Calu3 (cell line): ENCODE results near the gene PAH. TPM values are rescaled to one million over a fixed set of nuclear protein-coding genes. Genes with fewer than 3 reads are reported as not detected.

Experiments
- BruUV-seq: library from RNA; stranded (reverse); fragments of 400-500 nt; replicated peaks from 2 replicates; lab custom pipeline; 2021; lab: Mats Ljungman, UMichigan
- CTCF ChIA-PET: fragments of 300-600 bp; sonication (Branson Sonifier 250); formaldehyde crosslinking; loops from one replicate; lab custom pipeline; 2022; ENCODE audit warnings: antibody characterized with exemption; lab: Charles Lee
- DNase-seq: peaks from one replicate; pipeline ENCODE4 v3.0.0; 2022
- H3K27ac Mint-ChIP-seq: one replicate; pipeline ENCODE4 v1.8.0; 2022; ENCODE audit warnings: mixed read lengths; ENCODE audit not compliant: unreplicated experiment
- H3K27me3 Mint-ChIP-seq: one replicate; pipeline ENCODE4 v1.8.0; 2022; ENCODE audit warnings: mixed read lengths; ENCODE audit not compliant: unreplicated experiment
- H3K36me3 Mint-ChIP-seq: one replicate; pipeline ENCODE4 v1.8.0; 2022; ENCODE audit warnings: mild to moderate bottlenecking, moderate library complexity, mixed read lengths; ENCODE audit not compliant: insufficient read depth, unreplicated experiment
- H3K4me1 Mint-ChIP-seq: one replicate; pipeline ENCODE4 v1.8.0; 2022; ENCODE audit warnings: mild to moderate bottlenecking, low read depth, mixed read lengths; ENCODE audit not compliant: unreplicated experiment
- H3K4me3 Mint-ChIP-seq: one replicate; pipeline ENCODE4 v1.8.0; 2022; ENCODE audit warnings: mild to moderate bottlenecking, low read depth, moderate library complexity, mixed read lengths; ENCODE audit not compliant: unreplicated experiment
- H3K9me3 Mint-ChIP-seq: one replicate; pipeline ENCODE4 v1.8.0; 2022; ENCODE audit warnings: low read depth, mixed read lengths; ENCODE audit not compliant: unreplicated experiment
- intact Hi-C: fragments of 100-400 bp; cut with micrococcal nuclease; formaldehyde crosslinking; loops from one replicate; pipeline ENCODE4 v1.10.0; 2022; ENCODE audit not compliant: unreplicated experiment
- total RNA-seq: library from RNA; stranded (reverse); gene quantifications from 2 replicates; pipeline ENCODE4 v1.2.3, GENCODE V29; 2022
- TF ChIP-seq, protein P1 (sequence below): fragments of 200-600 bp; IDR thresholded peaks from one replicate; pipeline ENCODE4 v1.8.0; 2022; ENCODE audit warnings: antibody characterized with exemption; ENCODE audit not compliant: unreplicated experiment

Gene PAH
- total RNA-seq, 1 experiment from 2014 or later: 31.4 TPM

DNA sequence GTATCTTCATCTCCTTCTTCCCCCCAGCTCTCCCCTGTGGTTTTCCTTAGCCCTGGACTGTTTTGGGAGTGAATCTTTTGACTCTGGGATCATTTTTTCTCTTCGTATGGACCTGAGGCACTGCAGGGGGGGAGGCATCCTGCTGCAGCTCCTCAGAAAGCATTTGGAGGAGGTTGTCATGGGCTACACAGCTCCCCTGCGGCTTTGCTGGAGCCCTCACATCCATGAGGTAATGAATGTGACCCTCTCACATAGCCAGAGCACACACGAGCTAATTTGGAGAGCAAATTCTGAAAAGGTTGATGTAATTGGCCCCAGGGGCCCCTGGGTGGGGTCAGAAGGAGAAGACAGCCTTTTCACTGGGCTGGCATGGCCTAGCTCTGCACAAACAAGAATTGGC lies 110.9 kb downstream of the PAH start:
- CTCF ChIA-PET: interaction anchor here (0.6 to 1.1 kb wide), 2 partner anchors 10 to 187 kb away, joined by 3 to 5 read pairs; no protein-coding TSS in a partner anchor
- Mint-ChIP-seq H3K27ac (no peak overlapping the region), H3K36me3 (no peaks in the 10 kb centered on the region), H3K9me3 (no peaks in the 10 kb centered on the region), H3K4me1 (no peaks in the 10 kb centered on the region), H3K4me3 (no peak overlapping the region), H3K27me3 (no peaks in the 10 kb centered on the region)
- TF ChIP-seq, protein P1, sequence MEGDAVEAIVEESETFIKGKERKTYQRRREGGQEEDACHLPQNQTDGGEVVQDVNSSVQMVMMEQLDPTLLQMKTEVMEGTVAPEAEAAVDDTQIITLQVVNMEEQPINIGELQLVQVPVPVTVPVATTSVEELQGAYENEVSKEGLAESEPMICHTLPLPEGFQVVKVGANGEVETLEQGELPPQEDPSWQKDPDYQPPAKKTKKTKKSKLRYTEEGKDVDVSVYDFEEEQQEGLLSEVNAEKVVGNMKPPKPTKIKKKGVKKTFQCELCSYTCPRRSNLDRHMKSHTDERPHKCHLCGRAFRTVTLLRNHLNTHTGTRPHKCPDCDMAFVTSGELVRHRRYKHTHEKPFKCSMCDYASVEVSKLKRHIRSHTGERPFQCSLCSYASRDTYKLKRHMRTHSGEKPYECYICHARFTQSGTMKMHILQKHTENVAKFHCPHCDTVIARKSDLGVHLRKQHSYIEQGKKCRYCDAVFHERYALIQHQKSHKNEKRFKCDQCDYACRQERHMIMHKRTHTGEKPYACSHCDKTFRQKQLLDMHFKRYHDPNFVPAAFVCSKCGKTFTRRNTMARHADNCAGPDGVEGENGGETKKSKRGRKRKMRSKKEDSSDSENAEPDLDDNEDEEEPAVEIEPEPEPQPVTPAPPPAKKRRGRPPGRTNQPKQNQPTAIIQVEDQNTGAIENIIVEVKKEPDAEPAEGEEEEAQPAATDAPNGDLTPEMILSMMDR: no peak
- DNase-seq: no peak
- BruUV-seq: no TSS peak
- intact Hi-C loops: no loop called here

DNA sequence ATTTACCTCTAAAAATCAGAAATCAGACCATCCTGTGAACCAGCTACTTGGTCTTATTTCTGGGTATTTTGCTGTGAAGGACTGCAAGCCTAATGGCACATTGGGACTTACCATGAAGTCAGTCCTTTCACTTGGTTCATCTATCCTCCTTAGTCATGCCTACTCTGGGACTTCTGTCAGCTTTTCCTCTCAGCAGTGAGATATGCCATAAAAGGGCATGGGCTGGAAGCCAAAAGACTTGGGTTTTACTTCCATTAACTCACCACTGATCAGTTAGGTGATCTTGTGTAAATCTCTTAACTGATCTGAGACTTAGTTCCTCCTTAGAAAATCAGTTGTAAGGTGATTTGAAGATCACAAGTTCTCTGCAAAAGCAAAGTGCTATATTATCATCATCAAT lies 116.5 kb downstream of the PAH start:
- TF ChIP-seq, protein P1: no peak
- no peaks in the 10 kb centered on the region for H3K9me3 Mint-ChIP-seq
- intact Hi-C loops: no loop called here
- H3K36me3 Mint-ChIP-seq: no peaks in the 10 kb centered on the region
- no peak overlapping the region for H3K4me3 Mint-ChIP-seq
- peak; percentile 15 for DNase-seq
- H3K27ac Mint-ChIP-seq: no peak overlapping the region
- BruUV-seq: no TSS peak
- CTCF ChIA-PET: no interaction called here
- no peaks in the 10 kb centered on the region for H3K27me3 Mint-ChIP-seq
- no peaks in the 10 kb centered on the region for H3K4me1 Mint-ChIP-seq

DNA sequence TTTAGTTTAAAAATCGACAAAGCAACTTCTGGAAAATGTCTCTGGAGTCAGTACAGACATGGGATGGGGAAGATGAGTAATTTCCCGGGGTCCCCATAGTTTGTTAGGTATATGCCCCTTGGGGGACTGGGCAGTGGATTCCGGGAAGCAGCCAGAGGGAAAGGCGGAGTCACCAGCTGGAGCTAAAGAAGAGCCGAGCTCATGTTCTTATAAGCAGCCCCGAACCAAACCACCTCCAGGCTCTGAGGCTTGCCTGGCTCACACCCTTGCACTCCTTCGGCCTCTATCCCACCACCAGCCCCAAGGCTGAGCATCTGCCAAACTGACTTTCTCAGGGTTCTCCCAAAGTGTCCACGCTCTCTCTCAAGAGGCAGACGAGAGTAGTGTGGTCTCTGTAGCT lies 117.8 kb downstream of the PAH start:
- H3K4me3 Mint-ChIP-seq: no peak overlapping the region
- intact Hi-C loops: no loop called here
- H3K27me3 Mint-ChIP-seq: peaks cover 11% of the 10 kb centered on the region
- no TSS peak for BruUV-seq
- no peaks in the 10 kb centered on the region for H3K9me3 Mint-ChIP-seq
- no peak for DNase-seq
- no peak overlapping the region for H3K27ac Mint-ChIP-seq
- TF ChIP-seq, protein P1: no peak
- no peaks in the 10 kb centered on the region for H3K36me3 Mint-ChIP-seq
- no peaks in the 10 kb centered on the region for H3K4me1 Mint-ChIP-seq
- CTCF ChIA-PET: no interaction called here

DNA sequence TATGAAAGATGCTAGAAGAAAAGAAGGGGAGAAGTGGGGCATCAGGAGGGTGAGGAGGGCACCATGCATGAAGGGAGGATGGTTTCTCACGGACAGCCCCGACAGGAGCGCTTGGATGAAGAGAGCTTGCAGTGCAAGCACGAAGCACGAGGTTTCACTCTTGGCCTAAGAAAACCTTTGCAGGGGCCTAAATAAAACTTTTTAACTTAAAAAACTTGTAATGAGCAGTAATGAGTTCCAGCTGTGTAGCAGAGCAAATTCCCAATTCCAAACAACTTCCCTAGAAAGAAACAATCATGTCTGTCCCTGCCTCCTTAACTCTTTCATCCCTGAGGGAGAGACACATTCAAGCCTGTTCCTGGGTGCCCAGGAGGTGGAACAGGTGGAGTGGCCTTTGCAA lies 119.5 kb downstream of the PAH start:
- Mint-ChIP-seq H3K4me1 (no peaks in the 10 kb centered on the region), H3K36me3 (no peaks in the 10 kb centered on the region), H3K27me3 (peaks cover 25% of the 10 kb centered on the region), H3K4me3 (no peak overlapping the region), H3K9me3 (no peaks in the 10 kb centered on the region), H3K27ac (no peak overlapping the region)
- no peak for DNase-seq
- no TSS peak for BruUV-seq
- CTCF ChIA-PET: no interaction called here
- TF ChIP-seq, protein P1: no peak
- intact Hi-C loops: no loop called here
